Lower lobe of right lung (tissue), 2 donors: Measurements from ENCODE around the gene ENDOV. TPM values are rescaled to one million over a fixed set of nuclear protein-coding genes. Genes with fewer than 3 reads are reported as not detected.

Experiments used
- ATAC-seq, 2 donors: fragments of 200-7000 bp; cut with Tn5 transposase; one replicate each; pipeline ENCODE4 v1.9.1; 2020 to 2022; ENCODE audit warnings: mild to moderate bottlenecking in 2 of 2, moderate library complexity in 2 of 2
- DNase-seq: peaks from one replicate; pipeline ENCODE4 v3.0.0-alpha.2; 2020
- H3K27ac ChIP-seq: fragments of 200-600 bp; one replicate; pipeline ENCODE4 v1.8.0; 2022
- H3K27me3 ChIP-seq: fragments of 200-600 bp; one replicate; pipeline ENCODE4 v1.8.0; 2022; ENCODE audit warnings: low read depth
- H3K36me3 ChIP-seq: fragments of 200-600 bp; one replicate; pipeline ENCODE4 v1.8.0; 2022; ENCODE audit warnings: mild to moderate bottlenecking
- H3K4me1 ChIP-seq: fragments of 200-600 bp; one replicate; pipeline ENCODE4 v1.8.0; 2022
- H3K4me3 ChIP-seq: fragments of 200-600 bp; one replicate; pipeline ENCODE4 v1.8.0; 2022; ENCODE audit warnings: mild to moderate bottlenecking
- H3K9me3 ChIP-seq: fragments of 200-600 bp; one replicate; pipeline ENCODE4 v1.8.0; 2022
- CTCF ChIP-seq: fragments of 200-600 bp; IDR thresholded peaks from one replicate; pipeline ENCODE4 v1.8.0; 2022; ENCODE audit warnings: antibody characterized with exemption, mild to moderate bottlenecking
- intact Hi-C: fragments of 100-400 bp; cut with DNase I; formaldehyde crosslinking; loops from one replicate; pipeline ENCODE4 v1.11.0; 2022
- total RNA-seq: library from RNA; stranded (reverse); fragmentation: NEBNext Ultra II Directional; extraction: Animal tissue kit (Norgen Biotek cat#: 25700); gene quantifications from one replicate; pipeline ENCODE4 v1.2.1, GENCODE V29; 2021
- donor health status: DM: no; HTN: yes; CAD: no; lungs with severe emphysema.

The ENDOV gene
- total RNA-seq, 1 donor from 2014 or later = 23.4 TPM

DNA sequence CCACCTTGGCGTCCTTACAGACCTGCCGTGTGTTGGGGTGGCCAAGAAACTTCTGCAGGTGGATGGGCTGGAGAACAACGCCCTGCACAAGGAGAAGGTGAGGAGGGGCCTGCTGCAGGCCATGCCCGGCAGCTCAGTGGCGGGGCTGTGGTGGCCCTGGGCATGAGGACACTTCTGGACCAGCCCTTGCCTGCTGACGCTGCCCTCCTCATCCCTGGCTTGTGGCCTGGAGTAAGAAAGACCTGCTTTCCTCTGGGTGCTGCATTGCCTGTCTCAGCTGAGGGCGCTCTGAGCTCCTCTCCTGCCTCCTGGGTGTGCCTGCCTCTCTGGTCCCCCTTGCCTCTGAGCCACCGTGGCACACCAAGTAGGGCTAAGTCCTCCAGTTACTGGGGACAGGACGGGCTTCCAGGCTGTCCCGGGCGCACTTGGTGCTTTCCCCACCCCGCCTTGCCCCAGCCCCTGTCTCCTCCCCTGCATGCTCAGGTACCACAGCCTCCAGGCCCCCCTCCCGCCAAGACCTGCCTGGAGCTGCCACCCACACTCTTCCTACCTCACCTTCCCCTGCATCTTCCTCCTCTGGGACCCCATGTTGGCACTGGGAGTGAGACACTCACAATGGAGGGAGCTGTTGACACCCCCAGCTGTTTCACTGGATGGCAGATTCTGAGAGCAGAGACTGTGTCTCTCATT, 8.7 kb downstream of the ENDOV start:
- DNase-seq = no peak
- H3K4me1 ChIP-seq = peaks cover 7% of the 10 kb centered on the region
- intact Hi-C loops = loop anchor here (10.0 kb wide), 1 partner anchor 151 kb away; no protein-coding TSS in a partner anchor
- no peaks in the 10 kb centered on the region for H3K27me3 ChIP-seq
- no peak for ATAC-seq
- no peak overlapping the region for H3K4me3 ChIP-seq
- H3K36me3 ChIP-seq = peaks cover 15% of the 10 kb centered on the region
- no peak for TF ChIP-seq CTCF
- H3K27ac ChIP-seq = no peak overlapping the region
- H3K9me3 ChIP-seq = no peaks in the 10 kb centered on the region

- peaks cover 7% of the 10 kb centered on the region for H3K4me1 ChIP-seq
Observed at GRCh38 chr17:80424261-80424660, 9.3 kb downstream of the ENDOV start.

DNA sequence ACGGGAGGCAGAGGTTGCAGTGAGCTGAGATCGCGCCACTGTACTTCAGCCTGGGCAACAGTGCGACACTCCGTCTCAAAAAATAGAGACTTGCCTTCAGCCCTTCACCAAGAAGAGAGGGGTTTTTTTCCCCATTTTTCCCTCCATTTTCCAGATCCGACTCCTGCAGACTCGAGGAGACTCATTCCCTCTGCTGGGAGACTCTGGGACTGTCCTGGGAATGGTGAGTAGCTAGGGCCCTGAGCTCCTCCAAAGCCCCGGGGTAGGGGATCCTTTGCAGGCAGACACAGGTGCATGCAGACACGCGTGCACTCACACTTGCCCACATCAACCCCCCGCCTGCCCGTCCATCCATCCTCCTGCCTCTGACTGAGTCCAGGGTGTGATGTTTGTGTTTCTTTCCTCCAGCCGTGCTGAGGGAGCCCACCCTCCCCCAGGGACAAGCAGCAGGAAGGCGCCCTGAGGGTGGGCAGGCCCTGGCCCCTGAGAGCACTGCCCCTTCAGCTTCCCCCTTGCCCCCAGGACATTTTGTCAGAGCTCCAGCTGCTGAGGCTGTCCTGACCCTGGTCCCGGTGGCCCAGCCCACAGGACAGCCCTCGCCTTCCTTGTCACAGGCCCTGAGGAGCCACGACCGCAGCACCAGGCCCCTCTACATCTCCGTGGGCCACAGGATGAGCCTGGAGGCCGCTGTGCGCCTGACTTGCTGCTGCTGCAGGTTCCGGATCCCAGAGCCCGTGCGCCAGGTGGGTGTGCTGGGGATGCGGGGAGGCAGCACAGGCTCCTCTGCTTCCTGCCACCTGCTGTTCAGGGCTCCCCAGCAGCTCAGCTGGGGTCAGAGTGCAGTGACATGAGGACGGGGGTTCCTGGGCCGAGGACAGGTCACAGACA, 10.2 kb downstream of the ENDOV start:
- H3K27ac ChIP-seq = no peak overlapping the region
- H3K4me1 ChIP-seq = peaks cover 7% of the 10 kb centered on the region
- H3K27me3 ChIP-seq = no peaks in the 10 kb centered on the region
- DNase-seq (peak; percentile 42), ATAC-seq (no peak)
- TF ChIP-seq CTCF = no peak
- intact Hi-C loops = loop anchor here (10.0 kb wide), 1 partner anchor 150 kb away; no protein-coding TSS in a partner anchor
- H3K9me3 ChIP-seq = no peaks in the 10 kb centered on the region
- peaks cover 18% of the 10 kb centered on the region for H3K36me3 ChIP-seq
- H3K4me3 ChIP-seq = no peak overlapping the region

More at GRCh38 chr17:80424261-80424660, 9.3 kb downstream of the ENDOV start:
- DNase-seq (no peak), ATAC-seq (no peak)
- H3K9me3 ChIP-seq = no peaks in the 10 kb centered on the region
- no peak overlapping the region for H3K27ac ChIP-seq
- H3K27me3 ChIP-seq = no peaks in the 10 kb centered on the region
- intact Hi-C loops = loop anchor here (10.0 kb wide), 1 partner anchor 151 kb away; no protein-coding TSS in a partner anchor
- peaks cover 19% of the 10 kb centered on the region for H3K36me3 ChIP-seq
- H3K4me3 ChIP-seq = no peak overlapping the region
- TF ChIP-seq CTCF = no peak

DNA sequence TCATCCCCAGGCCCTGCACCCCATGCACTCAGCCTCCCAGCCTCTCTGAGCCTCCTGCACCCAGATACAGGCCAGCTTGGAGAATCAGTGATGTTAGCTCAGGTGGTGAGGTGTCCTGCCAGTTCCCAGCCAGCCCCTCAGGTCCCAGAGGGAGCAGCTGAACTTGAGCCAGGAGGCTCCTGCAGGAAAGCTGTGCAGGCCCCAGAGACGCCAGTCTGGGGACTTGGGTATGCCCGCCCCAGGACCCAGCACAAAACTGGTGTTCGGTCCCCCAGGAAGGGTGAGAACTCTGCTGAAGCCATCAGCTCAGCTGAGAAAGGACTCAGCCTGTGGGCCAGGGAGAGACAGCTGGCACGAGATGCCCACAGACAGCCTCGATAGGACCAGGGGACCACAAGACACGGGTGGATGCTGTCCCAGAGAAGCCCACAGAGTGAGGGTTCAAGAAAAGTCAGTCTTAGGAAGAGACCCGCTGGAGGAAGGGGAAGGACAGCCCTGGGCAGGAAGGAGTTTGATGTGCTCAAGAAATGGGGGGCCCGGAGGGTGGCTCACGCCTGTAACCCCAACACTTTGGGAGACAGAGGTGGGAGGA, 11.0 kb downstream of the ENDOV start:
- no peak overlapping the region for H3K27ac ChIP-seq

More for the DNA sequence above, 11.0 kb downstream of the ENDOV start:
- Histone ChIP-seq H3K4me3 (no peak overlapping the region), H3K4me1 (peaks cover 7% of the 10 kb centered on the region), H3K27me3 (no peaks in the 10 kb centered on the region), H3K36me3 (peaks cover 18% of the 10 kb centered on the region), H3K9me3 (no peaks in the 10 kb centered on the region)
- ATAC-seq (no peak), DNase-seq (no peak)
- intact Hi-C loops = loop anchor here (10.0 kb wide), 1 partner anchor 149 kb away; no protein-coding TSS in a partner anchor
- no peak for TF ChIP-seq CTCF
